K562 (cell line): ENCODE measurements around the gene ANK2.

Experiments
- BHLHE40 ChIP-seq: IDR thresholded peaks from 2 replicates; pipeline ENCODE4 v1.6.1; 2011; ENCODE audit warnings: low read length, improper control_type of control experiment
- HNRNPL ChIP-seq: fragments of 200-400 bp; formaldehyde crosslinking; IDR thresholded peaks from 2 replicates; pipeline ENCODE4 v1.6.1; 2017; ENCODE audit warnings: low read depth, mild to moderate bottlenecking, low read length
- POLR2AphosphoS5 ChIP-seq: IDR thresholded peaks from 2 replicates; pipeline ENCODE4 v1.6.1; 2011; ENCODE audit warnings: mild to moderate bottlenecking, low read depth, low read length, moderate library complexity; ENCODE audit not compliant: control insufficient read depth, insufficient read depth
- TF ChIP-seq, protein P1 (sequence below): IDR thresholded peaks from 2 replicates; pipeline ENCODE4 v1.6.1; 2016; ENCODE audit warnings: missing genetic modification characterization, missing compliant biosample characterization
- TF ChIP-seq, protein P2 (sequence below), 2 experiments: IDR thresholded peaks in 1 of 2; conservative IDR thresholded peaks in 1 of 2; 2 replicates each; pipeline ENCODE4 v1.6.1; 2016; ENCODE audit warnings: low read depth in 2 of 2, mild to moderate bottlenecking in 1 of 2, missing compliant biosample characterization in 1 of 2, missing genetic modification characterization in 1 of 2, moderate library complexity in 1 of 2
- TF ChIP-seq, protein P3 (sequence below): IDR thresholded peaks from 3 replicates; pipeline ENCODE4 v1.6.1; 2011; ENCODE audit warnings: borderline replicate concordance, mild to moderate bottlenecking; ENCODE audit not compliant: insufficient read length, insufficient read depth
- TF ChIP-seq, protein P4 (sequence below), 2 experiments: fragments of 450-650 bp in 1 of 2; sonication (generic) in 1 of 2; formaldehyde crosslinking; conservative IDR thresholded peaks; 2 replicates each; pipeline versions ENCODE4 v1.4.0 to v1.8.1; 2020 to 2022; ENCODE audit warnings: mild to moderate bottlenecking in 1 of 2, missing genetic modification reagents in 1 of 2
- TF ChIP-seq, protein P5 (sequence below): fragments of 450-650 bp; formaldehyde crosslinking; IDR thresholded peaks from 2 replicates; pipeline ENCODE4 v1.4.0; 2020; ENCODE audit warnings: mild to moderate bottlenecking, moderate library complexity
- TF ChIP-seq, protein P6 (sequence below), 2 experiments: fragments of 450-650 bp; conservative IDR thresholded peaks; 2 replicates each; pipeline ENCODE4 v1.6.1; 2017; ENCODE audit warnings: mild to moderate bottlenecking in 2 of 2, moderate library complexity in 2 of 2

DNA sequence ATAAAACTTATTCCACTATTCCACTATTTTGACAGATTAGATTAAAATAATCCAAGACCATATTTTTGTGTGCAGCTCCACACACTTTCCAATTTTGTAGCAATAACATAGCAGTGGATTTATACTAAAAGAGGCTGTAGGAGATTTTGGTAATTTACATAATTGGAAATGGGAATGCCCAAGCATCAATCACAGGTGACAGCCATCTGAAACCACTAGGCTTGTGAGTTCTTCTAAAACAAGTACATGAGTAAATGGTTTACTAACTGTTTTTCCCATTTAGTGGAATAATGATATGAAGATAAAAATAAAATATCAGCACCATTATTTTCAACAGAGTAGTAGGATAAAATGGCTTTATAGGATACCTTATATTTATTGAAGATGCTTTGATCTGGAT lies 4.4 kb downstream of the ANK2 start:
- TF ChIP-seq, protein P1, sequence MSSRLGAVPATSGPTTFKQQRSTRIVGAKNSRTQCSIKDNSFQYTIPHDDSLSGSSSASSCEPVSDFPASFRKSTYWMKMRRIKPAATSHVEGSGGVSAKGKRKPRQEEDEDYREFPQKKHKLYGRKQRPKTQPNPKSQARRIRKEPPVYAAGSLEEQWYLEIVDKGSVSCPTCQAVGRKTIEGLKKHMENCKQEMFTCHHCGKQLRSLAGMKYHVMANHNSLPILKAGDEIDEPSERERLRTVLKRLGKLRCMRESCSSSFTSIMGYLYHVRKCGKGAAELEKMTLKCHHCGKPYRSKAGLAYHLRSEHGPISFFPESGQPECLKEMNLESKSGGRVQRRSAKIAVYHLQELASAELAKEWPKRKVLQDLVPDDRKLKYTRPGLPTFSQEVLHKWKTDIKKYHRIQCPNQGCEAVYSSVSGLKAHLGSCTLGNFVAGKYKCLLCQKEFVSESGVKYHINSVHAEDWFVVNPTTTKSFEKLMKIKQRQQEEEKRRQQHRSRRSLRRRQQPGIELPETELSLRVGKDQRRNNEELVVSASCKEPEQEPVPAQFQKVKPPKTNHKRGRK = no peak
- no peak for TF ChIP-seq POLR2AphosphoS5
- TF ChIP-seq, protein P2, sequence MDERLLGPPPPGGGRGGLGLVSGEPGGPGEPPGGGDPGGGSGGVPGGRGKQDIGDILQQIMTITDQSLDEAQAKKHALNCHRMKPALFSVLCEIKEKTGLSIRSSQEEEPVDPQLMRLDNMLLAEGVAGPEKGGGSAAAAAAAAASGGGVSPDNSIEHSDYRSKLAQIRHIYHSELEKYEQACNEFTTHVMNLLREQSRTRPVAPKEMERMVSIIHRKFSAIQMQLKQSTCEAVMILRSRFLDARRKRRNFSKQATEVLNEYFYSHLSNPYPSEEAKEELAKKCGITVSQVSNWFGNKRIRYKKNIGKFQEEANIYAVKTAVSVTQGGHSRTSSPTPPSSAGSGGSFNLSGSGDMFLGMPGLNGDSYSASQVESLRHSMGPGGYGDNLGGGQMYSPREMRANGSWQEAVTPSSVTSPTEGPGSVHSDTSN (CRISPR knock-in tag; IDR thresholded peaks at IDR 0.05; ENCODE audit: low read depth) = no peak
- TF ChIP-seq, protein P2 (tag; conservative IDR thresholded peaks at IDR 0.05; ENCODE audit: low read depth) = no peak
- TF ChIP-seq, protein P3, sequence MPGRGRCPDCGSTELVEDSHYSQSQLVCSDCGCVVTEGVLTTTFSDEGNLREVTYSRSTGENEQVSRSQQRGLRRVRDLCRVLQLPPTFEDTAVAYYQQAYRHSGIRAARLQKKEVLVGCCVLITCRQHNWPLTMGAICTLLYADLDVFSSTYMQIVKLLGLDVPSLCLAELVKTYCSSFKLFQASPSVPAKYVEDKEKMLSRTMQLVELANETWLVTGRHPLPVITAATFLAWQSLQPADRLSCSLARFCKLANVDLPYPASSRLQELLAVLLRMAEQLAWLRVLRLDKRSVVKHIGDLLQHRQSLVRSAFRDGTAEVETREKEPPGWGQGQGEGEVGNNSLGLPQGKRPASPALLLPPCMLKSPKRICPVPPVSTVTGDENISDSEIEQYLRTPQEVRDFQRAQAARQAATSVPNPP = no peak
- TF ChIP-seq, protein P4, sequence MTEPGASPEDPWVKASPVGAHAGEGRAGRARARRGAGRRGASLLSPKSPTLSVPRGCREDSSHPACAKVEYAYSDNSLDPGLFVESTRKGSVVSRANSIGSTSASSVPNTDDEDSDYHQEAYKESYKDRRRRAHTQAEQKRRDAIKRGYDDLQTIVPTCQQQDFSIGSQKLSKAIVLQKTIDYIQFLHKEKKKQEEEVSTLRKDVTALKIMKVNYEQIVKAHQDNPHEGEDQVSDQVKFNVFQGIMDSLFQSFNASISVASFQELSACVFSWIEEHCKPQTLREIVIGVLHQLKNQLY (CRISPR knock-in tag; conservative IDR thresholded peaks at IDR 0.05) = no peak
- TF ChIP-seq, protein P5, sequence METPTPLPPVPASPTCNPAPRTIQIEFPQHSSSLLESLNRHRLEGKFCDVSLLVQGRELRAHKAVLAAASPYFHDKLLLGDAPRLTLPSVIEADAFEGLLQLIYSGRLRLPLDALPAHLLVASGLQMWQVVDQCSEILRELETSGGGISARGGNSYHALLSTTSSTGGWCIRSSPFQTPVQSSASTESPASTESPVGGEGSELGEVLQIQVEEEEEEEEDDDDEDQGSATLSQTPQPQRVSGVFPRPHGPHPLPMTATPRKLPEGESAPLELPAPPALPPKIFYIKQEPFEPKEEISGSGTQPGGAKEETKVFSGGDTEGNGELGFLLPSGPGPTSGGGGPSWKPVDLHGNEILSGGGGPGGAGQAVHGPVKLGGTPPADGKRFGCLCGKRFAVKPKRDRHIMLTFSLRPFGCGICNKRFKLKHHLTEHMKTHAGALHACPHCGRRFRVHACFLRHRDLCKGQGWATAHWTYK (CRISPR knock-in tag) = no peak
- no peak for TF ChIP-seq BHLHE40
- TF ChIP-seq, protein P6, sequence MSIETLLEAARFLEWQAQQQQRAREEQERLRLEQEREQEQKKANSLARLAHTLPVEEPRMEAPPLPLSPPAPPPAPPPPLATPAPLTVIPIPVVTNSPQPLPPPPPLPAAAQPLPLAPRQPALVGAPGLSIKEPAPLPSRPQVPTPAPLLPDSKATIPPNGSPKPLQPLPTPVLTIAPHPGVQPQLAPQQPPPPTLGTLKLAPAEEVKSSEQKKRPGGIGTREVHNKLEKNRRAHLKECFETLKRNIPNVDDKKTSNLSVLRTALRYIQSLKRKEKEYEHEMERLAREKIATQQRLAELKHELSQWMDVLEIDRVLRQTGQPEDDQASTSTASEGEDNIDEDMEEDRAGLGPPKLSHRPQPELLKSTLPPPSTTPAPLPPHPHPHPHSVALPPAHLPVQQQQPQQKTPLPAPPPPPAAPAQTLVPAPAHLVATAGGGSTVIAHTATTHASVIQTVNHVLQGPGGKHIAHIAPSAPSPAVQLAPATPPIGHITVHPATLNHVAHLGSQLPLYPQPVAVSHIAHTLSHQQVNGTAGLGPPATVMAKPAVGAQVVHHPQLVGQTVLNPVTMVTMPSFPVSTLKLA (conservative IDR thresholded peaks at IDR 0.05) = no peak
- no peak for TF ChIP-seq HNRNPL
